ENCODE data around the gene FLNA.
"Not testable (repeated sequence)": the region's sequence is repeated elsewhere in the genome, so short reads cannot be mapped to it uniquely, and the experiment has no call there.

The FLNA gene

GRCh38 chrX:154359362-154360154 is 14.9 kb downstream of the FLNA start:
- DNase-seq (ENCODE audit: extremely low read depth in 1 of 2, low read depth in 1 of 2): no peak

GRCh38 chrX:154358829-154359228 is 15.6 kb downstream of the FLNA start:
- DNase-seq (ENCODE audit: extremely low read depth in 1 of 2, low read depth in 1 of 2): no peak

GRCh38 chrX:154358011-154358410 is 16.4 kb downstream of the FLNA start:
- DNase-seq (ENCODE audit: extremely low read depth in 1 of 2, low read depth in 1 of 2): no peak

- DNase-seq (ENCODE audit: extremely low read depth in 1 of 2, low read depth in 1 of 2): no peak
Observed at GRCh38 chrX:154357205-154357604, 17.2 kb downstream of the FLNA start.

GRCh38 chrX:154356596-154356995 is 17.8 kb downstream of the FLNA start:
- no peak for DNase-seq (ENCODE audit: extremely low read depth in 1 of 2, low read depth in 1 of 2)

- DNase-seq (ENCODE audit: extremely low read depth in 1 of 2, low read depth in 1 of 2): no peak
Observed at GRCh38 chrX:154355776-154356140, 18.7 kb downstream of the FLNA start.

- DNase-seq (ENCODE audit: extremely low read depth in 1 of 2, low read depth in 1 of 2): no peak
Observed at GRCh38 chrX:154355094-154355775, 19.2 kb downstream of the FLNA start.

GRCh38 chrX:154354516-154354915 is 19.9 kb downstream of the FLNA start:
- no peak for DNase-seq (ENCODE audit: extremely low read depth in 1 of 2, low read depth in 1 of 2)

GRCh38 chrX:154354013-154354412 is 20.4 kb downstream of the FLNA start:
- no peak for DNase-seq (ENCODE audit: extremely low read depth in 1 of 2, low read depth in 1 of 2)

GRCh38 chrX:154353172-154353843 is 21.1 kb downstream of the FLNA start:
- DNase-seq (ENCODE audit: extremely low read depth in 1 of 2, low read depth in 1 of 2): no peak

- DNase-seq (ENCODE audit: extremely low read depth in 1 of 2, low read depth in 1 of 2): no peak
Observed at GRCh38 chrX:154352466-154352865, 22.0 kb downstream of the FLNA start.

- DNase-seq (ENCODE audit: extremely low read depth in 1 of 2, low read depth in 1 of 2): no peak
Observed at GRCh38 chrX:154352012-154352401, 22.4 kb downstream of the FLNA start.

- no peak for DNase-seq (ENCODE audit: extremely low read depth in 1 of 2, low read depth in 1 of 2)
Observed at GRCh38 chrX:154351183-154352011, 23.0 kb downstream of the FLNA start.

GRCh38 chrX:154350429-154351182 is 23.8 kb downstream of the FLNA start:
- no peak for DNase-seq (ENCODE audit: extremely low read depth in 1 of 2, low read depth in 1 of 2)

GRCh38 chrX:154349979-154350378 is 24.5 kb downstream of the FLNA start:
- no peak for DNase-seq (ENCODE audit: extremely low read depth in 1 of 2, low read depth in 1 of 2)

- no peak for DNase-seq (ENCODE audit: extremely low read depth in 1 of 2, low read depth in 1 of 2)
Observed at GRCh38 chrX:154349359-154349935, 25.0 kb downstream of the FLNA start.

- no peak for DNase-seq (ENCODE audit: extremely low read depth in 1 of 2, low read depth in 1 of 2)
Observed at GRCh38 chrX:154348646-154349358, 25.6 kb downstream of the FLNA start.

GRCh38 chrX:154348114-154348531 is 26.3 kb downstream of the FLNA start:
- DNase-seq (ENCODE audit: extremely low read depth in 1 of 2, low read depth in 1 of 2): no peak

- not testable (repeated sequence) for DNase-seq (ENCODE audit: extremely low read depth in 1 of 2, low read depth in 1 of 2)
Observed at GRCh38 chrX:154343620-154344019, 30.8 kb downstream of the FLNA start.

All from stimulated activated CD8-positive, alpha-beta memory T cell treated with anti-CD3 and anti-CD28 coated beads, Interleukin-7, amount 100 ng/mL, for 48 hours (primary cell).